Measurements from ENCODE around the gene MYT1.

DNA sequence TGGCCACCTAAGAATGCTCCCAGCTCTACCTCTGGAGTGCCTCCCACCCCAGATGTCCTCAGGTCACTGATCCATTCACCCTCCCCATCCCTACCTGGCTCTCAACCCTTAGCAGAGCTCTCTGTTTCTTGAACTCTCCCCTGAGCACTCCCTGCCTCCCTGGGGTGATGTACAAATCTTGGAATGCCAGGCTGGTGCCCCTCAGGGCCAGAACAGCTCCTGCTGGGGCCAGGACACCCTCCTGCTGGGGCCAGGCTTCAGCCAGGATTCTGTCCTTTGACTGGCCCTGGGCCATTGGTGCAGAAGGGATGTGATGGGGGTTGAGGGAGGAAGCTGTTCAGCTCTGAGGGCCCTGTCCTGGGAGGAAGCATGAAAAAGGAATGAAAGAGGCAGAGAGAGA is 30.0 kb downstream of the MYT1 start:
- TF ChIP-seq, protein P1, sequence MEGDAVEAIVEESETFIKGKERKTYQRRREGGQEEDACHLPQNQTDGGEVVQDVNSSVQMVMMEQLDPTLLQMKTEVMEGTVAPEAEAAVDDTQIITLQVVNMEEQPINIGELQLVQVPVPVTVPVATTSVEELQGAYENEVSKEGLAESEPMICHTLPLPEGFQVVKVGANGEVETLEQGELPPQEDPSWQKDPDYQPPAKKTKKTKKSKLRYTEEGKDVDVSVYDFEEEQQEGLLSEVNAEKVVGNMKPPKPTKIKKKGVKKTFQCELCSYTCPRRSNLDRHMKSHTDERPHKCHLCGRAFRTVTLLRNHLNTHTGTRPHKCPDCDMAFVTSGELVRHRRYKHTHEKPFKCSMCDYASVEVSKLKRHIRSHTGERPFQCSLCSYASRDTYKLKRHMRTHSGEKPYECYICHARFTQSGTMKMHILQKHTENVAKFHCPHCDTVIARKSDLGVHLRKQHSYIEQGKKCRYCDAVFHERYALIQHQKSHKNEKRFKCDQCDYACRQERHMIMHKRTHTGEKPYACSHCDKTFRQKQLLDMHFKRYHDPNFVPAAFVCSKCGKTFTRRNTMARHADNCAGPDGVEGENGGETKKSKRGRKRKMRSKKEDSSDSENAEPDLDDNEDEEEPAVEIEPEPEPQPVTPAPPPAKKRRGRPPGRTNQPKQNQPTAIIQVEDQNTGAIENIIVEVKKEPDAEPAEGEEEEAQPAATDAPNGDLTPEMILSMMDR (IDR thresholded peaks at IDR 0.05; ENCODE audit: poor library complexity): no peak
- TF ChIP-seq EZH2 (IDR thresholded peaks at IDR 0.05; ENCODE audit: borderline replicate concordance) (no peak), EZH2phosphoT487 (IDR thresholded peaks at IDR 0.05; ENCODE audit: low read depth, severe bottlenecking, unreplicated experiment) (no peak)

Data from hepatocyte (in vitro differentiated cells).